ENCODE measurements around the gene TBPL1.
A peak's percentile ranks its signal among the peaks of the same experiment; 100 is the strongest.
"Not testable (repeated sequence)": the region's sequence is repeated elsewhere in the genome, so short reads cannot be mapped to it uniquely, and the experiment has no call there.

TBPL1 gene

DNA sequence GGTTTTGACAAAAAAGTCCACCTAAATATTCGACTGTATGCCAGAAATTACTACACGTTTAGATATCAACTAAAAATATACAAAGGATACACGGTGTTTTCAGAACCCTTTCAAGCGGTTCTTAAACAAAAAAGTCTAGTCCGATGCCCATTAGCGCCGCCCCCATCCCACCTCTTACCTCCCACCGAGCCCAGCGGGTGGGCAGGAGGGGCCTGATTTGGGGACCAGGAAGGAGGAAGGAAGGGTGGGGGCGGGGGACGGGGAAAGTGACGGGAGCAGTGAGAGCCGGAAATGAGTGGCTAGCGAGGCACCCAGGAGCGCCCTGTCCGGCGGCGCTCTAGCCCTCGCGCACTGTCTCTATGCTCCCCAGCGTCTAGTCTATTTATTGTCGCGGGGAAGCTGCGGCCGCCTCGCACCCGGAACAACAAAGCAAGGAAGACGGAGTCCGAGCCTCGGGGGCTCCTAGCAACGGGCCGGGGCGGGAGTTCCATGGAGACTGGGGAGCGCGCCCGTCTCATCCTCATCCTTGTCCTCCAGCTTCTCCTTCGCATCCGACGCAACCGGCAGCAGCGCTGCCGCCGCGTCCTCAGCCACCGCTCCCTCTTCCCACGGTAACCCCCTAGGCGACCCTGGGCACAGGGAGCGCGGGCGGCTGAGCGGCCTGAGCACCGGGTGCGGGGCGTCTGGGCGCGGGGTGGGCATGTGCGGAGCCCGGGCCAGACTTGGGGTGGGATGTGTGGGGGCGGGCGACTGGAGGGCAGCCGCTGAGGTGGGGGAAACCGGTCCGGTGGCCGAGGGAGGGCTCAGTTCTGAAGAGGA is at the start of gene TBPL1:
Gene TBPL1, plus strand, starts transcription at position 410 of the 819 bp plus-strand sequence. CDS start 26,902 bp downstream, outside the sequence.
- peak; percentile 91 for DNase-seq

DNA sequence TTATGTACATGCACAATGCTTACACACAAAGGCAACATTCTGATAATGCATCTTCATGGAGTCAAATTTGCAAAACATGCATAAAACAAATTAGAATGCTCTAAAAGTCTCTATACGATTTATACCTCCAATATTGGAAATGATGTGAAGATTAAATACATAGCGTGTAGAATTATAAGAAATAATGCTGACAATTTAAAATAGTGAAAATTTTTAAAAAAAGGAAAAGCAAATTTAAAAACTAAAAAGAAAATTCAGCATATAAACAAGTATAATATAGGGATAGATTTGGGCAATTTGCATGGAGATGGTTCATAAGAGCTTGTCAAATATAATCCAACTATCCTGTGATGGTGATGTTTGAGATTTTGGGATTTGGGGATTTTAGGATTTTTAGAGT is 49.2 kb upstream of the TBPL1 start:
- DNase-seq = no peak

DNA sequence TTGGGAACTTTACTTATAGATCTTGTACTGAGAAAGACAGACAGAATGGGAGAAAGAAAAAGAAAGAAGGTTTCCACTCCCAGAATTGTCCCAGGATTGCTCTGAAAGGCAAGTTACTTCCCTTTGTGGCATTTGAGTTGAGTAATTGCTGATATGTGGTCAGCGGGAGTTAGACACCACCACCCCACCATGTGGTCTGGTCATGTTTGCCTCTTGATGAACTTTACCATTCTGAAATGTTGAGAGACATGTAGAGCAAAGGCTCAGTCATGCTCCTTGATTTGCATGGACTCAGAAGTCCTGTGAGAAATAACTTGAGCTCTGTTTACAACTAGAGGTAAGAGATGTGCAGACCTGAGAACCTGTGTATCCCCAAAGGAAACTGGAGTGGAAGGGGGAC is 47.0 kb upstream of the TBPL1 start:
- DNase-seq = no peak

DNA sequence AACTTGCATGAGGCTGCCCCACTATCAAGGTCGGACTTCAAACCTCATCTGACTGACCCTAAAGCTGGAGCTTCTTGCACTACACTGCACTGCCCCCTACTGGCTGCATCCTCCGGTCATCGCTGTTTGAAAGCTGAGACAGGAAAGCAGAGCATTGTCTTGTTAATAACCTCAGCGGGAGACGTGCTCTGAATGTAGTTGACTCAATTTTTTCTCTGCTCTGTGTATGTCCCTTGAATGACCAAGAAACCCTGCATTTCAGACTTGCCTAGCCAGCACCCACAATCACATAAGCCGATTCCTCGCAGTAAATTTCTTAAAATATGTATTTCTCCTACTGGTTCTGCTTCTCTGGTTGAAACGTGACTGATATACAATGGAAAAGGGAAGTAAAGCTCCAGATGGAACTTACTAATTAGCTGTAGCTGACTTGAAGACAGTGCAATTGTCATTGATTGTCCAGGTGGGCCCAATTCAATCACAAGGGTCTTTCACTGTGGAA is 36.3 kb upstream of the TBPL1 start:
- DNase-seq = peak; percentile 43

DNA sequence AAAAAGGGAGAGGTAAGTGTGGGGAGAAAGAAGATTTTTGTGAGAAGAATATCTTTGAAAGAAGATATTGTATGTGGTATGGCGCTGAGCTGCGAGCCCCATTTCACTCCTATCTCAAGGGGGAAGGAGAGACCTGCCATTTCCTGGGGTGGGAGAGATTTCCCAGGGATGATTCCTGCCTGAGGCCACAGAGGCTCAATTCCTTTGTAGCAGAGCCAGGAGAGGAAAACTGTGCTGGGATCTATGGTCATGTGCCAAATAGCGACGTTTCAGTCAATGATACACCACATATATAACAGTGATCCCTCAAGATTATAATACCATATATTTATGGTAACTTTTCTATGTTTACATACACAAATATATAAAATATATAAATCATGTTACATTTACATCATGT is 35.2 kb upstream of the TBPL1 start:
- DNase-seq = no peak

DNA sequence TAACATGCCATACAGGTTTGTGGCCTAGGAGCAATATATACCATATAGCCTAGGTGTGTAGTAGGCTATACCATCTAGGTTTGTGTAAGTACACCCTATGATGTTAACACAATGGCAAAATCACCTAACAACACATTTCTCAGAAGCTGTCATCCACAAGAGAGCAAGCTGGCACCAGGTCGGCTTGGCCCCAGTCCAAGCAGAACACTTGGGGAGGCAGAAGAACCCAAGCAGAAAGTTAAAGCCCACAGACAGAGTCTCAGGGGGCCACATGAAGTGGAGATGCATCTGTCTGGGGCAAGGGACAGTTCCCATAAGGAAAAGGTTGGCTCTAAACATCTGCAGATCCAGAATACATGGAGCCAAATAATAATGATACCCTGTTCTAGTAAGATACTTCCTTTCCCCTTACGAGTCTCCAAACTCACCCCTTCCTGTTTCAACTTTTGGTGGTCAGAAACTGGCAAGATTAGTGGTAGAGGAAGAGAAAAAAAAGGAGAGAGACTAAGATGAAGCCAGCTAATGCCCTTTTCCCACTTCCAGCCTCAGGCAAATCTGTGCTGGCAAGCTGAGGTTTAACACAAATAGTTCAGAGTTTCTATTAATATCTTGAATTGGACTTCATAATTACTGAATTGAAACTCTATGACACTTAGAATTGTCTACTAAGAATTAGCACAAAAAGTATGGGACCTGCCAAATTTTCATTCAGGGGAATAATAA is 34.7 kb upstream of the TBPL1 start:
- no peak for DNase-seq

DNA sequence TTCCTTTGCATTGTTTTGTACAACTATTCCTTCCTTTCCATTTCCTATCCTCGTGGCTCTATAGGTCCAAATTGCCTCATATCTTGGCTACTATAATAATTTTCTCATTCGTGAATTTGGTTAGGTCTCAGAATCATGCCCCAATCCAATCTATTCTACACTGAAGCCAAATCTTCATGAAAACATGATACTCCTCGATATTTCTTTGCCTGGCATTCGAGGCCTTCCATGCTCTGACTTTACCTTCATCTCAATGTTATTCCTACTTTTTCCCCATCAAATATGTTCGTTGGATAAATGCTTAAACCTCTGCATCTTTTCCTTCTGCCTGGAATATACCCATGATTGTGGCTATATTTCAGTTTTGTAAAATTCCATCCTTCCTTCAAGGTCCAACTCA is 33.7 kb upstream of the TBPL1 start:
- no peak for DNase-seq

DNA sequence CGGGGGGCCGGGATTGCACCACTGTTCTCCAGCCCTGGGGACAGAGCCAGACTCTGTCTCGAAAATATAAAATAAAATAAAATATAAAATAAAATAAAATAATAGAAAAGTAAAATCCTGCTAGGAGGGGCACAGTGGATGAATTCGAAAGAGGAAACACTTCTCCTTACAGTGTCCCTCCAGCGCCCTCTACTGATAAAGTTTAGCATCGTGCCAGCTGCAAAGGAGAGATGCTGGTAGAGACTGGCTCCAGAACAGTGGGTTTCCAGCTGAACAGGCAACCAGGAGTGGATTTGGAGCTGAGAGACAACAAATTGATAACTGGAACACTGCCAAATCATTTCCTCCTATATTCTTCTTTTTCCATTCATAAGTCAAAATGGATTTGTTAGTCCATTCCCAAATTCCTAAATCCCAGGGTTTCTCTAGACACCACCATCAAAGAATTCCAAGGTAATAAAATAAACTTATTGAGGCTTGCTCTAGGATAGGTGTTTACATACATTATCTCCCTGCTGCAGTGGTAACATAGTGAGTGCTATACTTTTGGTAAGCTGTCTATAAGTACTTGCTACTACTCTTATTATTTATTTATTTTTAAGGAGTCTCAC is 31.7 kb upstream of the TBPL1 start:
- peak; percentile 20 for DNase-seq

DNA sequence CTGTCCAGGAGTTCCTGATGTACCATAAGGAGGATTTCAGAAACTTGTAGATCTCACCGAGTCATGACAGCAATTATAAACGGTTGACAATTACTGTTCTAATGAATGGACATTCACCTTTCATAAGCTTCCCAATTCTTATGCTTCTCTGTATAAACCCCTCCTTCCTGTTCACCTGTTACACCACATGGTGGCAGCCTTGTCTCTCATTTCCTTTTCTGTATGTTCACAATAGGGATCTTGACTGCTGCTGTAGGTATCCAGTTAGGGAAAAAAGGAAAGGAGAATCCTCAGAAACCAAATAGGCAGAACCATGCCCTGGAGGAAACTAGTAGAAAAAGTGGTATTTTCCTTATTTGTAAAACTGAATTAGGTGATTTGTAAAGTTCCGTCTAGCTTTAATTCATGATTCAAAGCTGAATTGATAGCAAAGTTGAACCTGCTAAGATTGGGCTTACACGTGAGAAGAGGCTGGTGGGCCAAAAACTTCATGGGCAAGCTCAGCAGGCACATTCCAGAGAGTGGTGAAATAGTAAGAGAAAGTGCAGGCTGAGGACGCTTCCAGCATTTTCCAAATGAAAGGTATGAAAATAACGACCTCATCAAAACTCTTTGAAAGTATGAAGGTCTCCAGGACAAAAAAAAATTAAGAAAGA is 29.0 kb upstream of the TBPL1 start:
- DNase-seq = peak; percentile 46

DNA sequence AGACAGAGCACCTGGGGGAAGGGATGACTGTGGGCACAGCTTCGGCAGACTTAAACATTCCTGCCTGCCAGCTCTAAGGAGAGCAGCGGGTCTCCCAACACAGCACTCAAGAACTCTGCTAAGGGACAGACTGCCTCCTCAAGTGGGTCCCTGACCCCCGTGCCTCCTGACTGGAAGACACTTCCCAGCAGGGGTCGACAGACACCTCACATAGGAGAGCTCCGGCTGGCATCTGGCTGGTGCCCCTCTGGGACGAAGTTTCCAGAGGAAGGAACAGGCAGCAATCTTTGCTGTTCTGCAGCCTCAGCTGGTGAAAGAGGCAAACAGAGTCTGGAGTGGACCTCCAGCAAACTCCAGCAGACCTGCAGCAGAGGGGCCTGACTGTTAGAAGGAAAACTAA is 21.8 kb upstream of the TBPL1 start:
- DNase-seq = not testable (repeated sequence)

DNA sequence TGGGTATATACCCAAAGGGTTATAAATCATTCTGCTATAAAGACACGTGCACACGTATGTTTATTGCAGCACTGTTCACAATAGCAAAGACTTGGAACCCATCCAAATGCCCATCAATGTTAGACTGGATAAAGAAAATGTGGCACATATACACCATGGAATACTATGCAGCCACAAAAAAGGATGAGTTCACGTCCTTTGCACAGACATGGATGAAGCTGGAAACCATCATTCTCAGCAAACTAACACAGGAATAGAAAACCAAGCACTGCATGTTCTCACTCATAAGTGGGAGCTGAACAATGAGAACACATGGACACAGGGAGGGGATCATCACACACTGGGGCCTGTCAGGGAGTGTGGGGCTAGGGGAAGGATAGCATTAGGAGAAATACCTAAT is 16.7 kb upstream of the TBPL1 start:
- DNase-seq = not testable (repeated sequence)

DNA sequence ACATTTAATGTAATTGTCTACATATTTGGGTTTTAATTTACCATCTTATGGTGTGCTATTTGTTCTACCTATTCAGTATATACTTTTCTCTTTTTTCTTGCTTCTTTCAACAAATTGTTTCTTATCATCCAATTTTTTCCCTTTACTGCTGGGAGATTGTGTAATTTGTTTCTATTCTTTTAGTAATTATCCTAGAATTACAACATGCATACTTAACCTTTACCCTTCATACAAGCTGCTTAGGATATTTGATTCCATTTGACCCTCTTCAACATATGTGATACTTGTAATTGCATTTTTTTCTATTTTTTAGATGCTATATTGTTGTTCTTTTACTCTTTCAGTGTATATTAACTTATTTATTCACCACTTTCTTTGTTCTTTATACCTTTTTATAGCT is 15.1 kb upstream of the TBPL1 start:
- DNase-seq = no peak

DNA sequence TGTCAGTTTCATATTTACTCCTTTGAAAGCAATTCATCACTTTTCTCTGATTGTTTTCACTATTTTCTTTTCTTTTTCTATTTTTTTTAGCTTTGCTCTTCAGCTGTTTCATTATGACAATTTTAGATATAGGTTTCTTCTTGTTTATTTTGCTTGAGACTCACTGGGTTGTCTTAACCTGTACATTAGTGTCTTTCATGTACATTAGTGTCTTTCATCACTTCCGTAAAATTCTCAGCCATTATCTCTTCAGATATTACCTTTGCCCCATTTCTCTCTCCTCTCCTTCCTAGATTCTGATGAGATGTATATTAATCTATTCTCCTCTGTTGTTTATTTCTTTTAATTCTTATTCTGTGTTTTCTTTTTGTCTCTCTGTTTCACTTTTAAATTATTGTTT is 14.5 kb upstream of the TBPL1 start:
- no peak for DNase-seq

DNA sequence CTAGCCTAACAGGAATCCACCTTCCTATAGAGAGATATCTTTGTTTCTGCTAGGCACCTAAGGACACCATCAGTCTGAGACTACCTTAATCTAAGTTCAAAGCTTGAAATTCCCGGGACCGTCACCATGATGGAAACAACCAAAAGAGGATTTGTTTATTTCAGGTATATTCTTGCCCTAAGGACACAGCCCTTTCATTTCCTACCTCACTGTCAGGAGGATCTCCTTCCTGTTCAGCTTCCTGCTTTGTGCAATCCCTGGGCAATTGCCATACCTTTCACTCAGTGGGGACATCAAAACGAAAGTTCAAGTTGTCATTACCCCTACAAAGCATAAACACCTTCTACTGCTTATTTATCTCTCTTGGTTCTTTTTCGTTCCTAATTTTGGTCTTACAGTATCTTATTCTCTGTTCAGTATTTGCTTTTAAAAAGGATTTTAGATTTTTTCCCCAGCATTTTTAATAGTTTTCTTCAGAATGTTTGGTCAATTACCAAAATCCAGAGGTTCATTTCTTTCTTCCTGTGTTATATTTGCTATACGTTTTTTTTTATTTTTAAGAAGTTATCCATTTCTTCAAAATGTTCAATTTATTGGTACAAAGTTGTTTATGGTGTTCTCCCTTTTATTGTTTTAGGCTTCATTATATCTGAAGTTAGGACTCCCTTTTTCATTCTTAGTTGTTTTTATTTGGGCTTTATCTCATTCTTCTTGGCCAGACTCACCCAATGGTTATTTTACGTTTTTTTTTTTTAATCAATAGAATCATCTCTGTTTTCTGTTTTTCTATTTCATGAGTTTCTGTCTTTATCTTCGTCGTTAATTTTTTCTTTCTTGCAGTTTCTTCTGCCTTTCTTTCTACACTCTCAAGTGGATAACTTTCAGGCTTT is 13.0 kb upstream of the TBPL1 start:
- no peak for DNase-seq

DNA sequence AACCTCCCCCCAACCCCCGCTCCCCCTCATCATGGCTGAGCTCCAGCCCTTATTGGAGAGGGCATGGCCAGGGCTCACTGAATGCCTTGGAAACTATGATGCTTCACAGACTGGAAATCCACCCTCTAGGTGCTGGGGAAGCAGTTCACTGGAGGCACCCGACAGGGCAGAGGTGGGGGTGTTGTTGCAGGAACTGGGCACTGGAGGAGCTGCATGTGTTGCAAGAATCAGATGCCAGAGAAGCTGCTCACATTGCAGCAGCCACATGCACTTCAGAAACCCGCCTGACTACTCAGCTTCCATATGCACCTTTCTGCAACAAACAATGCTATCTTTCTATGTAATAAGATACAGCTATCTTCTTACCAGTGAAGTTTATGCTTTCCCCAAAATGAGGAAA is 7.9 kb upstream of the TBPL1 start:
- DNase-seq = no peak

DNA sequence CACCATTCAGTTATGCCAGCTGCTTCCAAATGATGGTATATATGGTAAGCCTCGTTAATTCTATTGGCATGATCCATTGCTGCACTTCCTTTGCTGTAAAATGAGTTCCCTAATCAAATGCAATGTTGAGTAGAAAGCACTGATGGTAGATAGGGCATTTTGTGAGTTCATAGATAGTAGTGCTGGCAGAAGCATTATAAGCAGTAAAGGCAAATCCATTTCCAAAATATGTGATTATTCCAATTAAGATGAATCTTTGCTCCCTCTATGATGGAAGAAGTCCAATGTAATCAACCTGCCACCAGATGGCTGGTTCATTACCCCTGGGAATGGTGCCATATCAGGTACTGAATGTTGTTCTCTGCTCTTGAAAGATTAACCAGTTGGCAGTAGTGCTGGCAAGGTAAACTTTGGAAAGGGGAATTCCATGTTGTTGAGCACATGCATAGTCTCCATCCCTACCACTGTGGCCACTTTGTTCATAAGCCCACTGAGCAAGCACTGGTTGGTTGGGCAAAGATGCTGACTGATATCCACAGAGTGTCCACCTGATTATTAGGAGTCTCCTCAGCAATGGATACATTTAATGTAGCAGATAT is 5.6 kb upstream of the TBPL1 start:
- DNase-seq = no peak

DNA sequence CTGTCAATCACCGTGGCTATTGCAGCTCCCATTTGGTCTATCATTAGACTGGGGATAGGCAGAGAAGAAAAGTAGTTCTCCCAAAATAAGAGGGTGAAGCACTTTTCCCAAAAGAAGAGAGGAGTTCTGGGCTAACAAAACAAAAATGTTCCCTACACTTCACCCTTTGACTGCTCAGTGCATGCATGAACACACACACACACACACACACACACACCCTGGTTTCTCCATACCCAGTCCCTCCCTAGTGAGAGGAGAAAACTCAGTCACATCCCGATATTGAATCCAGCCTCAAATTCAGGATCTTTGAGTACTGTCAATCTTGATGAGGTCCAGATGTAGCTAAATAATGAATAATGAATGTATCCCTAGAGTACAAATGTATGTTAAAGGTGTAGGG is 4.6 kb upstream of the TBPL1 start:
- DNase-seq = no peak

DNA sequence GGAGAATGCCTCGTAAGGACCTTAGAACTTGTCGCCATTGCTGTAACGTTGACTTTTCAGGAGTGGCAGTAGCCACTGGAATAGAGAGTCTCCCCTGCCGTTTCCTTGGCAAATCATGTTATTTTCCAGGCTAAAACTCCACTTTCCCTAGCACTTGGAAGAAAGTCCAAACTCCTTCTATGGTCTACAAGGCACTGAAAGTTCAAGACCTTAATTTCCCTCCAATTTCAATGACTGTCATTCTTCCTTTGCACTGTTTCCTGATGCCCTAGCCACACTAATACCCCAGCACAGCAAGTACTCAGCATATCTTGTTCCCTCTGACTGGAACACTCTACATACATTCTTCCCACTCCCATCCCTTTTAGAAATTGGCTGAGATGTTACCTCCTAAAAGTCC is 1.8 kb upstream of the TBPL1 start:
- no peak for DNase-seq

DNA sequence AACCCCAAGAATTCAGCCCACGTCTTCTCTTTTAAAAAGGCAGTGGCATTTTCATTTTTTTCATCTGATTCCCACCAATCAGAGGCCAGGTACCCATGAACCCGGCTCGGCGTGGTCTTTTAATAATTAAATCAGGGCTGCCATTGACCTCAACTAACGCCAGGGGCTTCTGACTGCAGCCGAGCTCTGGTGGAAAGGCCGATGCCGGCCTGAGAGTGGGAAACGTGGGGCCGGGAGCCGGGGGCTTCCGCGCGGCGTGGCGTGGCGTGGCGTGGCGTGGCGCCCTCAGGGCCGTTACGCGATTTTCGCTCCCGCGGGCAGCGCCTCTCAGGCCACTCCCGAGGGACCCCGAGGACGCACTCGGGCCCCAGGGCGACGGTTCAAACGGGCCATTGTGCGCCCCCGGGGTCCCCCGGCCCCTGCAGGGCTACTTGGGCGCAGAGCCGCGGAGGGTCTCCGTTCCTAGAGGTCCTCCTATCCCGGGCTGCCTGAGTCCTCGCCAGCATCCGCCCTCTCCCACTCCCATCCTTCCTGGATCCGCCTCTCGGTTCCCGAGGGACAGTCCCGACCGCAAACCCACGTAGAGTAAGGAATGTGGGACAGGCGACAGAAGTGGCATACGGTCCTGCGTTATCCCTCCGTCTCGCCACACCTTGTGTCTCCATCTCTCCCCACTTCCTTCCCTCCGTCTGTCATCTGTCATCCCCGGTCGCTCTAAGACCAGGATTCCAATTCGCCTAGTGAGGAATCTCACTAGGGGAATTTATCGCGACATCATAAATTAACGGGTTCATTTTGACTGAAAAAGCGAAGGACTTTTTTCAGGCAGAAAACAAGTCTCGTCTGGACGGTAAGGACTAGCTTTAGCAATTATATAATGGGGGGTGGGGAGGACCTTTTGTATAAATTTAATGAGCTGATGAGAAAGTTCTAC is 876 bp upstream of the TBPL1 start:
- DNase-seq = peak; percentile 25

DNA sequence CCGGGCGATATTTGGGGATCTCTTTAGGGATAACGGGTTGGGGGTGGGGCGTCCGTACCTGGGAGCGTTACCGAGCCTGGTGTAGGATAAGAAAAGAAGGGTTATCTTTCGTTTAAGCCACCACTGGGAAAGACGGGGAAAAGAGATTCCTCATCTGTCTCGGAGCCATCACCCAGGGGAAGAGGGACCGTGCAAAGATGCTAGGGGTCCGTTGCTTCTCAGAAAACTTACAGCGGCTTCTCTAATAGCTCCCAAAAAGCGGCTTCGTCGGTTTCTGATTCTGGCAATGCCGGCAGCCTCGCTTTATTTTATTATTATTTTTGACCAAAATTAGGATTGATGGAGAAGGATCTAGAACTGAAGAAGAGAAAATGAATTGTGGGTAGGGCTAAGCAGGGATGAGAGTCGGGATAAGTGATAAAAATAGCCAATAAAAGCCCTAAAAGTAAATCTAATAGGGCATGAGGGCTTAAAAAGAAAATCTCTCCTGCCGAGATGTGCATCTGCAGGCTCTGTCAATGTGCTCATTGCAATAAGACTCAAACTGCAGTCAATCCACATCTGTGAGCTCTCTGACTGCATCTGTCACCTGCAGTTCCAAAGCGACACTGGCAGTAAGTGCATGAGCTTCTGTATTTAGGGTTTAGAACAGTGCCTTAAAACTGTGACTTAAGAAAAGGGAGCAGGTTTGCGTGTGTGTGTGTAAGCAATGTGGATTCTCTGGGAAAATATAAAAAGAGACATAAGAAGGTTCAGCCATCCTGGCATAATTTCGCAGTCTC is 801 bp downstream of the TBPL1 start:
- DNase-seq = no peak

Data from NCI-H510A treated with DMSO at 0.1 percent for 48 hours (cell line).